Cerebellar nuclear complex (tissue), 1 donor: ENCODE data around the gene SHLD2.
"Not testable (repeated sequence)": the region's sequence is repeated elsewhere in the genome, so short reads cannot be mapped to it uniquely, and the experiment has no call there.

ENCODE experiments used
- DNase-seq, 2 experiments: peaks; one replicate each; lab custom pipeline; 2025; lab: John Stamatoyannopoulos, UW

The SHLD2 gene

DNA sequence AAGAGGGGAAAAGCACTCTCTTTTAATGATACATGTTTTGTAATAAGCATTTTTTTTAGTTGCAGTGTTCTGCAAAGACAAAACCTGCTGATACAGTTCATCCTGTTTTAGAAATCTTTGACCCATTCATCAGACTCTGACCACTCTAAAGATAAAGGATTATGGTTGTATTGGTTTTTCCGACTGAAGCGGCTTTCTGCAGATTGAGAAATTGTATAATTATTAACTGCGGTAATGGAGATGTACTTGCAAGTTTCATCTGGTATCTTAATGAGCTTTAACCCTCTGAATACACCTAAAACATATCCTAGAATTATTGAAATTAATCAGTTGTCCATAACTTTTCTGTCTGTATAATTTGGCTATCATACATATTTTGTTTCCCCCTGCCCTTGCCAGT is 50.6 kb downstream of the SHLD2 start:
- not testable (repeated sequence) for DNase-seq

GRCh38 chr10:87149020-87149609 is 54.1 kb downstream of the SHLD2 start:
- DNase-seq, result not testable (repeated sequence)

DNA sequence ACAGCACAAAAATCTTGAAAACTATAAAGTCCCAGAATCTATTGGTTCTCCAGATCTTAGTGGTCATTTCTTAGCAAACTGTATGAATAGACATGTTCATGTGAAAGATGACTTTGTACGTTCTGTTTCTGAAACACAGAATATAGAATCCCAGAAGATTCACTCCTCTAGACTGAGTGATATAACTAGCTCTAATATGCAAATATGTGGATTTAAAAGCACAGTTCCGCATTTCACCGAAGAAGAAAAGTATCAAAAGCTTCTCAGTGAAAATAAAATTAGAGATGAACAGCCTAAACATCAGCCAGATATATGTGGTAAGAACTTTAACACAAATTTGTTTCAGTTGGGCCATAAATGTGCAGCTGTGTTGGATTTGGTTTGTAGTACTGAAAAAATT is 56.5 kb downstream of the SHLD2 start:
- not testable (repeated sequence) for DNase-seq

GRCh38 chr10:87156841-87157240 is 61.8 kb downstream of the SHLD2 start:
- DNase-seq, result not testable (repeated sequence)

DNA sequence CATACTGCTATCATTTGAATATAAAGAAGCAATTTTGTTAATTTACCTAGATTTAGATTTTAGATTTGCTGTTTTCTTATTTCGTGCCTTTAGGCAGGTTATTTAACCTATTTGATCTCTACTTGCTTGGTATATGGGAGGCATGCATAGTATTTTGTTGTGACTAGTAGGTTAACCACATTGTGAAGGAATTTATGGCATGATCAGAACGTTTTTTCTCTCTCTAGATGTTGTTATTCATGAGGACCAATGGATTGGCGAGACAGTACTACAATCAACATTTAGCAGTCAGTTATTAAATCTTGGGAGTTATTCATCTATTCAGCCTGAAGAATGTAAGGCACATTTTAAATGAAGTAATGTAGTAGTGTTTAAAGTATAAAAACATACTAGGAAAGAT is 62.8 kb downstream of the SHLD2 start:
- DNase-seq, result not testable (repeated sequence)

GRCh38 chr10:87162703-87163293 is 67.8 kb downstream of the SHLD2 start:
- not testable (repeated sequence) for DNase-seq

- not testable (repeated sequence) for DNase-seq
These were observed 68.4 kb downstream of the SHLD2 start for GRCh38 chr10:87163414-87163813.

DNA sequence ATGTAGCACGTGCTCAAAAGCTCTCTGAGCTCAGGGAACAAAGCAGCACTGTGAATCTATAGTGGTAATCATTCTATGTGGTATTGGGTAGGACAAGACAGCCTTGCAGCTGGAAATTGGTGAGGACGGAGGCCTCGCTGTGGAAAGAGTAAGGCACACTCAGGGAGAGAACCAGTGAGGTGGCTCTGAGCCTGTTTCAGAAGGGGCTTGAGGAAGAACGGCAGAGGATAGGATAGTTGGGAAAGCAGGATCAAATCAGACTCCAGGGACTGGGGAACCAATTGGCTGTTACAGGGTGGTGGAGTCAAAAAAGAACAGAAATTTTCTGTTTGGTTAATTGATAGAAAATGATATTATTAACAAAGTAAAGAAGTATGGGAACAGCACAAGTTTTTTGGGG is 74.9 kb downstream of the SHLD2 start:
- DNase-seq, result not testable (repeated sequence)

DNA sequence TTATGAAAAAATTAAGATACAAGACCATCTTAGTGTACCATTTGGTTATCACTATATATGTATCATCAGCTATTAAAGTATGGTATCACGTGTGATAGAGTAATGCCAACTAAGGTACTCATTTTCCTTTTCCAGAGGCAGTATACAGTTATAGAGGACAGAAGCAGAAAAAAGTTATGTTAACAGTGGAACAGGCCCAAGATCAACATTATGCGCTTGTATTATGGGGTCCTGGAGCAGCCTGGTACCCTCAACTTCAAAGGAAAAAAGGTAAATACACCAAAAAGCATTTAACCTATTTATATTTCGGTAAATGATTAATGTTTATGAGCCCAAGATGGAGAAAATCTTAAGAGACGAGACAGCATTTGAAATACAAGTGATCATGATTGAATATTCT is 75.7 kb downstream of the SHLD2 start:
- DNase-seq, result not testable (repeated sequence)

DNA sequence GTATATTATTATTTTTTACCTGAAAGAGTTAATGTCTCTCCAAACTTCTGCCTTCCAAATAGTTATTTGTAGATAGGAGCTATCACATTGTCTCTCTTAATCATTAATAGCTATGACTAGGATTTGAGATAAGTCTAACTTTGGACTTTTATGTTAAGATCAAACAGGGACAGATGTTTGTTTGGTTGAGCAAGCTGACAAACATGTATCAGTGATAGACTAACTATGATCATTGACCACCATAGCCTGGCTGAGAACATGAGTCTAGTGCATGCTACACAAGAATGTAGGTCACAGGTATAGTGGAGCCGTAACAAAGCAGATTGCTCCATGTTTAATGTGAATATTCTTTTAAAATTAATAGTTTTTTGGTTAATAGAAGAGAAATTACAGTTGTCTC is 76.7 kb downstream of the SHLD2 start:
- not testable (repeated sequence) for DNase-seq

- DNase-seq, result not testable (repeated sequence)
These were observed 77.2 kb downstream of the SHLD2 start for GRCh38 chr10:87172178-87172577.

GRCh38 chr10:87177587-87177986 is 82.6 kb downstream of the SHLD2 start:
- DNase-seq, result not testable (repeated sequence)

DNA sequence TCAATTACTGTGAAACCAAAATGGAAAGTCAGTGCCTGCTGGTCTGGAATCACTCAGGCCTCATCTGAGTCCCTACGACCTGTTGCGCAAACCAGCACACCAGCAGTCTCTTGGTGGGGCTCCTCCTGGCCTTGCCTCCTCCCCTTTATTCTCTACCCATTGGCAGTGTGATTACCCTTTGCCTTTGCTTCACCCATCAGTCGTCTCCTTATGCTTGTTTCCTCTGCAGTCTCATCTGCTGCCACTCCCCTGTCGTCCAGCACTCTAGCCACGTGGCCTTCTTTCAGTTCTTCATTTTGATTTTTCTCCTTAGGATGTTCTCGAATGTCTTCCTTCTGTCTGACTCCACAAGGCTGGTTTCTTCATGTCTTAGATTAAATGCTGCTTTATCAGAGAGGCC is 89.4 kb downstream of the SHLD2 start:
- not testable (repeated sequence) for DNase-seq

GRCh38 chr10:87186016-87186415 is 91.0 kb downstream of the SHLD2 start:
- not testable (repeated sequence) for DNase-seq

GRCh38 chr10:87187573-87187972 is 92.6 kb downstream of the SHLD2 start:
- DNase-seq, result not testable (repeated sequence)

DNA sequence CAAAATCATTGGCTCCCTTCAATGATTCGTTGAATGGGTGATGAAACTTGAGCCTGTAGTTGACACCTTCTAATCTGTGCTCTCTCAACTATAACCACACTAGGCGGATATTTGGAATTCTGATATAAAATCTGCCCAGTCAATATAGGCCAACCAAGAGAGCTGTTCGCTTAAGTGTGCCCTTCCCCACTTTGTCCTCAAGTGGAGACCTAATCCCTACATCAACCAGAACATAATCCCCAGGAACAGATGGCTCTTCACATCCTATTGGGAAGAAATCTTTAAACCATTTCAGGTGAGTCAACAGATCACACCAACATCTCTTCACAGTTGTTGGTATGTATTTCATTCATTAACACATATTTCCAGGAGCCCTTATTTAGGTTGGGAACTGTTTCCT is 96.8 kb downstream of the SHLD2 start:
- not testable (repeated sequence) for DNase-seq

DNA sequence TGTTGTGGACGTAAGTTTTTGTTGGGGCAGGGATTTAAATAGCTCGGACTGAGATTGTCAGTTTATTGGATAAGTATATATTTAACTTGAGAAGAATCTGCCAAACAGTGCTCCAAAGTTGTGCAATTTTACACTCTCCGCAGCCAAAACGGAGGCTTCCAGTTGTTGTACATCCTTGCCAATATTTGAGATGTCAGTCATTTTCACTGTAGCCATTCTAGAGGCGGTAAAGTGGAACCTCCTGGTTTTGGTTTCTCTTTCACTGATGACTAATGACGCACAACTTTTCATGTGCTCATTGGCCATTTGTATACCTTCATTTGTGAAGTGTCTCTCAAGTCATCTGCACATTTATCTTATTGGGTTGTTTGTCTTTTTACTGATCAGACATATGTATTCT is 105.9 kb downstream of the SHLD2 start:
- DNase-seq, result not testable (repeated sequence)

DNA sequence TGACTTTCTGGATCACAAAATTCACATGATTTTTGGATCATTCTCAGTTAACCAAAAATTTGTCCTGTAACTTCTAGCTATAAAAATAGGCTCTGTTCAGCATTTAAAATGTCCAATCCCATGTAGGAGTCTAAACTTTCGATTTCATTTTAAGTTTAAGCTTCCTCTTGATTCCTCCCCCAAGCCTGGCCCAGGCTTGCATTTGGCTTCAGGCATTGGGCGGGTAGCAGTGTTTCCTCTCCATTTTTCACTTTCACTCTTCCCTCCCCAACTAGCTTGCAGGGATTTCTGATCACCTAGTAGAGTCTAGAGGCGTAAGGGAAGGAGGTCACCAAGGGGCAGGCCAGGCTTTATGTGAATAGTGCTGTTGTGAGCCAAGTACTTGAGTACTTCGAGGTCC is 109.8 kb downstream of the SHLD2 start:
- not testable (repeated sequence) for DNase-seq

GRCh38 chr10:87206922-87207321 is 111.9 kb downstream of the SHLD2 start:
- DNase-seq, result not testable (repeated sequence)

GRCh38 chr10:87210309-87210708 is 115.3 kb downstream of the SHLD2 start:
- not testable (repeated sequence) for DNase-seq

GRCh38 chr10:87211848-87212247 is 116.8 kb downstream of the SHLD2 start:
- not testable (repeated sequence) for DNase-seq

- not testable (repeated sequence) for DNase-seq
These were observed 118.3 kb downstream of the SHLD2 start for GRCh38 chr10:87213150-87213765.

GRCh38 chr10:87213806-87214205 is 118.8 kb downstream of the SHLD2 start:
- DNase-seq, result not testable (repeated sequence)
